Middle frontal gyrus (tissue), 1 donor: ENCODE measurements around the gene NEIL1.
"Not testable (repeated sequence)": the region's sequence is repeated elsewhere in the genome, so short reads cannot be mapped to it uniquely, and the experiment has no call there.

ENCODE experiments used
- DNase-seq: peaks from one replicate; pipeline ENCODE4 v3.0.0-alpha.2; 2015; ENCODE audit warnings: low spot score; ENCODE audit errors: extremely low spot score

Gene NEIL1

GRCh38 chr15:75371901-75372688 lies 25.3 kb downstream of the NEIL1 start:
- no peak for DNase-seq

GRCh38 chr15:75380773-75381172 lies 33.9 kb downstream of the NEIL1 start:
- no peak for DNase-seq

- not testable (repeated sequence) for DNase-seq
Measured at GRCh38 chr15:75383986-75384385, 37.1 kb downstream of the NEIL1 start.

GRCh38 chr15:75389791-75390382 lies 43.0 kb downstream of the NEIL1 start:
- no peak for DNase-seq

- no peak for DNase-seq
Measured at GRCh38 chr15:75397494-75397893, 50.7 kb downstream of the NEIL1 start.

- no peak for DNase-seq
Measured at GRCh38 chr15:75403892-75404291, 57.1 kb downstream of the NEIL1 start.
